NT2/D1 (cell line): Measurements from ENCODE around the gene EEFSEC.

Experiments used
- DNase-seq: peaks from one replicate; pipeline ENCODE4 v3.0.0-alpha.2; 2011; ENCODE audit warnings: low read depth, low spot score
- H3K27me3 ChIP-seq: 2 replicates; pipeline ENCODE4 v1.6.0; 2011; ENCODE audit warnings: mild to moderate bottlenecking; ENCODE audit not compliant: insufficient read length, insufficient read depth
- H3K36me3 ChIP-seq: 2 replicates; pipeline ENCODE4 v1.6.1; 2011; ENCODE audit warnings: mild to moderate bottlenecking, low read length, mixed read lengths; ENCODE audit not compliant: insufficient read depth, insufficient read length
- H3K4me1 ChIP-seq: 2 replicates; pipeline ENCODE4 v1.5.1; 2011; ENCODE audit not compliant: insufficient read depth, insufficient read length
- H3K4me3 ChIP-seq: 2 replicates; pipeline ENCODE4 v1.5.1; 2011; ENCODE audit warnings: low read depth; ENCODE audit not compliant: insufficient read length
- H3K9ac ChIP-seq: 2 replicates; pipeline ENCODE4 v1.6.0; 2011; ENCODE audit warnings: low read depth; ENCODE audit not compliant: insufficient read length
- H3K9me3 ChIP-seq: 2 replicates; pipeline ENCODE4 v1.5.1; 2011; ENCODE audit warnings: mild to moderate bottlenecking, low read length; ENCODE audit not compliant: insufficient read depth
- SUZ12 ChIP-seq: IDR thresholded peaks from 2 replicates; pipeline ENCODE4 v1.6.1; 2011; ENCODE audit not compliant: insufficient read length, insufficient read depth; ENCODE audit errors: extremely low read depth
- YY1 ChIP-seq: IDR thresholded peaks from 2 replicates; pipeline ENCODE4 v1.6.1; 2011; ENCODE audit not compliant: insufficient read length, insufficient read depth
- ZNF274 ChIP-seq: IDR thresholded peaks from 2 replicates; pipeline ENCODE4 v1.6.1; 2011; ENCODE audit warnings: mild to moderate bottlenecking, low read depth, low read length

The EEFSEC gene

GRCh38 chr3:128364291-128364690 lies 211.0 kb downstream of the EEFSEC start:
- TF ChIP-seq SUZ12 = no peak
- no peak for TF ChIP-seq YY1
- no peak for TF ChIP-seq ZNF274
- Histone ChIP-seq H3K4me1 (peaks cover 25% of the 10 kb centered on the region), H3K27me3 (no peaks in the 10 kb centered on the region), H3K4me3 (no peak overlapping the region), H3K36me3 (no peaks in the 10 kb centered on the region), H3K9ac (peak overlapping the region; percentile 26), H3K9me3 (no peaks in the 10 kb centered on the region)
- DNase-seq = no peak

- Histone ChIP-seq H3K9me3 (no peaks in the 10 kb centered on the region), H3K9ac (no peak overlapping the region), H3K4me3 (no peak overlapping the region), H3K27me3 (no peaks in the 10 kb centered on the region), H3K4me1 (peaks cover 21% of the 10 kb centered on the region), H3K36me3 (no peaks in the 10 kb centered on the region)
- TF ChIP-seq SUZ12 = no peak
- TF ChIP-seq YY1 = no peak
- TF ChIP-seq ZNF274 = no peak
- DNase-seq = no peak
These were observed 211.6 kb downstream of the EEFSEC start for GRCh38 chr3:128364808-128365360.

- Histone ChIP-seq H3K27me3 (no peaks in the 10 kb centered on the region), H3K4me1 (peaks cover 19% of the 10 kb centered on the region), H3K9me3 (no peaks in the 10 kb centered on the region), H3K4me3 (no peak overlapping the region), H3K36me3 (no peaks in the 10 kb centered on the region), H3K9ac (no peak overlapping the region)
- TF ChIP-seq SUZ12 = no peak
- TF ChIP-seq YY1 = no peak
- no peak for TF ChIP-seq ZNF274
- no peak for DNase-seq
These were observed 212.9 kb downstream of the EEFSEC start for GRCh38 chr3:128366136-128366535.

GRCh38 chr3:128366652-128367051 lies 213.4 kb downstream of the EEFSEC start:
- Histone ChIP-seq H3K9ac (no peak overlapping the region), H3K27me3 (no peaks in the 10 kb centered on the region), H3K4me1 (peaks cover 22% of the 10 kb centered on the region), H3K36me3 (no peaks in the 10 kb centered on the region), H3K4me3 (no peak overlapping the region), H3K9me3 (no peaks in the 10 kb centered on the region)
- no peak for TF ChIP-seq YY1
- TF ChIP-seq ZNF274 = no peak
- TF ChIP-seq SUZ12 = no peak
- DNase-seq = no peak

- Histone ChIP-seq H3K9ac (no peak overlapping the region), H3K4me1 (peaks cover 22% of the 10 kb centered on the region), H3K4me3 (no peak overlapping the region), H3K9me3 (no peaks in the 10 kb centered on the region), H3K27me3 (no peaks in the 10 kb centered on the region), H3K36me3 (no peaks in the 10 kb centered on the region)
- no peak for TF ChIP-seq SUZ12
- TF ChIP-seq ZNF274 = no peak
- DNase-seq = no peak
These were observed 213.9 kb downstream of the EEFSEC start for GRCh38 chr3:128367221-128367620.

- no peak for DNase-seq
- no peak for TF ChIP-seq SUZ12
- no peak for TF ChIP-seq YY1
- TF ChIP-seq ZNF274 = no peak
- peaks cover 22% of the 10 kb centered on the region for H3K4me1 ChIP-seq
- no peaks in the 10 kb centered on the region for H3K9me3 ChIP-seq
- H3K9ac ChIP-seq = peak overlapping the region; percentile 5
- H3K4me3 ChIP-seq = no peak overlapping the region
- no peaks in the 10 kb centered on the region for H3K36me3 ChIP-seq
- no peaks in the 10 kb centered on the region for H3K27me3 ChIP-seq
These were observed 214.5 kb downstream of the EEFSEC start for GRCh38 chr3:128367761-128368160.

GRCh38 chr3:128368626-128369025 lies 215.3 kb downstream of the EEFSEC start:
- no peak for TF ChIP-seq ZNF274
- TF ChIP-seq YY1 = no peak
- TF ChIP-seq SUZ12 = no peak
- DNase-seq = no peak
- H3K4me3 ChIP-seq = no peak overlapping the region
- H3K36me3 ChIP-seq = no peaks in the 10 kb centered on the region
- H3K9me3 ChIP-seq = no peaks in the 10 kb centered on the region
- no peaks in the 10 kb centered on the region for H3K27me3 ChIP-seq
- H3K4me1 ChIP-seq = peaks cover 19% of the 10 kb centered on the region
- H3K9ac ChIP-seq = no peak overlapping the region
